Loucy (cell line): Measurements from ENCODE around the gene ZNF57.
A peak's percentile ranks its signal among the peaks of the same experiment; 100 is the strongest.

Experiments used
- H2AFZ ChIP-seq: fragments of 200-600 bp; sonication (generic); 2 replicates; pipeline ENCODE4 v1.6.0; 2016; ENCODE audit warnings: antibody characterized with exemption, mild to moderate bottlenecking, low read length, moderate library complexity
- H3F3A ChIP-seq: fragments of 200-600 bp; 2 replicates; pipeline ENCODE4 v1.6.0; 2016; ENCODE audit warnings: antibody characterized with exemption, low read depth, mild to moderate bottlenecking
- H3K27me3 ChIP-seq: fragments of 200-600 bp; sonication (generic); 2 replicates; pipeline ENCODE4 v1.6.1; 2014; ENCODE audit warnings: low read length, mild to moderate bottlenecking; ENCODE audit not compliant: insufficient read depth, poor library complexity, severe bottlenecking
- H3K36me3 ChIP-seq: fragments of 200-600 bp; sonication (generic); 2 replicates; pipeline ENCODE4 v1.6.1; 2016; ENCODE audit warnings: low read length; ENCODE audit not compliant: insufficient read depth
- H3K4me1 ChIP-seq: fragments of 200-600 bp; sonication (generic); 2 replicates; pipeline ENCODE4 v1.5.1; 2014; ENCODE audit warnings: low read length, mild to moderate bottlenecking; ENCODE audit not compliant: insufficient read depth, poor library complexity, severe bottlenecking
- H3K4me2 ChIP-seq: fragments of 200-600 bp; sonication (generic); 2 replicates; pipeline ENCODE4 v1.6.0; 2014; ENCODE audit warnings: antibody characterized with exemption, low read length, low read depth, mild to moderate bottlenecking; ENCODE audit not compliant: poor library complexity, severe bottlenecking
- H3K4me3 ChIP-seq: fragments of 200-600 bp; sonication (generic); 2 replicates; pipeline ENCODE4 v1.5.1; 2014; ENCODE audit warnings: low read length, mild to moderate bottlenecking, mixed read lengths; ENCODE audit not compliant: poor library complexity, severe bottlenecking
- H3K79me2 ChIP-seq: fragments of 200-600 bp; sonication (generic); 2 replicates; pipeline ENCODE4 v1.6.1; 2014; ENCODE audit warnings: low read length; ENCODE audit not compliant: insufficient read depth
- H3K9ac ChIP-seq: fragments of 200-600 bp; sonication (generic); 2 replicates; pipeline ENCODE4 v1.6.0; 2014; ENCODE audit warnings: mild to moderate bottlenecking, low read depth, low read length, moderate library complexity; ENCODE audit not compliant: poor library complexity, severe bottlenecking
- H3K9me2 ChIP-seq: fragments of 200-600 bp; sonication (generic); replicated peaks from 2 replicates; pipeline ENCODE4 v1.6.1; 2016; ENCODE audit warnings: low read depth, low read length, mixed read lengths
- H3K9me3 ChIP-seq: fragments of 200-600 bp; sonication (generic); 2 replicates; pipeline ENCODE4 v1.6.1; 2014; ENCODE audit warnings: mild to moderate bottlenecking, antibody characterized with exemption, low read length, low read depth; ENCODE audit not compliant: insufficient read depth
- H4K20me1 ChIP-seq: fragments of 200-600 bp; sonication (generic); 2 replicates; pipeline ENCODE4 v1.6.0; 2014; ENCODE audit warnings: antibody characterized with exemption, low read length, mild to moderate bottlenecking; ENCODE audit not compliant: insufficient read depth, poor library complexity, severe bottlenecking
- CTCF ChIP-seq: fragments of 200-600 bp; sonication (generic); conservative IDR thresholded peaks from 2 replicates; pipeline ENCODE4 v1.5.1; 2014; ENCODE audit warnings: mild to moderate bottlenecking, antibody characterized with exemption, low read length
- EZH2phosphoT487 ChIP-seq: fragments of 200-600 bp; IDR thresholded peaks from 2 replicates; pipeline ENCODE4 v1.6.1; 2018; ENCODE audit warnings: antibody characterized with exemption, mild to moderate bottlenecking, moderate library complexity, borderline replicate concordance

ZNF57 gene

DNA sequence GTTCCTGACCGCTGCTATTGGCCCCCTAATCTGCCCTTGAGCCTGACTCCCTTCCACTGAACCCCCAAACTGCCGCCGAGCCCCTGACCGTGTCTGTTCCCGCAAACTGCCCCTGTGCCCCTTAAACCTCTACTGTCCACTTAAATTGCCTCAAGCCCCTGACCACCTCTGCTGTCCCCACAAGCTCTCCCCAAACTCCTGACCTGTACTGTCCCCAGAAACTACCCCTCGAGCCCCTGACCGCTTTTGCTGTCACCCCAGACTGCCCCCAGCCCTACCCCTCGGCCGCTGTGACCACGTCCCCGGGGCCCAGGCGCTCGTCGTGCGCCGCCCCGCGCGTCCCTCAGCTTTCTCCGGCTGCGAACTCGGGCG lies 43.7 kb downstream of the ZNF57 start:
- H2AFZ ChIP-seq, result peak overlapping the region; percentile 79
- H3F3A ChIP-seq, result no peaks in the 10 kb centered on the region

GRCh38 chr19:2944775-2945574 lies 44.2 kb downstream of the ZNF57 start, which contains the start of gene ZNF77:
Gene ZNF77 (minus strand): TSS chr19:2944971. CDS start chr19:2944840, 131 bp downstream.
- Histone ChIP-seq H3F3A (no peaks in the 10 kb centered on the region), H3K9me3 (no peaks in the 10 kb centered on the region), H3K9ac (peak within 1 kb of the TSS; percentile 76), H3K27me3 (no peaks in the 10 kb centered on the region), H3K4me3 (peak within 1 kb of the TSS; percentile 84), H2AFZ (peak within 1 kb of the TSS; percentile 89), H4K20me1 (no peaks in the 10 kb centered on the region), H3K36me3 (no peaks in the 10 kb centered on the region), H3K9me2 (no peaks in the 10 kb centered on the region), H3K79me2 (peaks cover 19% of the 10 kb centered on the region), H3K4me1 (peaks cover 20% of the 10 kb centered on the region), H3K4me2 (peak within 1 kb of the TSS; percentile 81)
- no peak for TF ChIP-seq EZH2phosphoT487
- no peak for TF ChIP-seq CTCF

More for the DNA sequence above, 43.7 kb downstream of the ZNF57 start:
- Histone ChIP-seq H4K20me1 (no peaks in the 10 kb centered on the region), H3K9me2 (no peaks in the 10 kb centered on the region), H3K27me3 (no peaks in the 10 kb centered on the region), H3K4me1 (peaks cover 18% of the 10 kb centered on the region), H3K36me3 (no peaks in the 10 kb centered on the region), H3K4me2 (peak overlapping the region; percentile 81), H3K79me2 (peaks cover 14% of the 10 kb centered on the region), H3K9ac (peak overlapping the region; percentile 76), H3K4me3 (peak overlapping the region; percentile 84), H3K9me3 (no peaks in the 10 kb centered on the region)
- no peak for TF ChIP-seq EZH2phosphoT487
- TF ChIP-seq CTCF, result no peak

- no peaks in the 10 kb centered on the region for H3K36me3 ChIP-seq
- H3K27me3 ChIP-seq, result no peaks in the 10 kb centered on the region
- H3K4me1 ChIP-seq, result peaks cover 20% of the 10 kb centered on the region
- H3K4me3 ChIP-seq, result peak overlapping the region; percentile 84
- H3K9ac ChIP-seq, result peak overlapping the region; percentile 49
- H3K4me2 ChIP-seq, result peak overlapping the region; percentile 64
- H3K9me2 ChIP-seq, result no peaks in the 10 kb centered on the region
- H2AFZ ChIP-seq, result peak overlapping the region; percentile 89
- H4K20me1 ChIP-seq, result no peaks in the 10 kb centered on the region
- no peaks in the 10 kb centered on the region for H3K9me3 ChIP-seq
- H3K79me2 ChIP-seq, result peaks cover 21% of the 10 kb centered on the region
- TF ChIP-seq EZH2phosphoT487 (no peak), CTCF (no peak)
- no peaks in the 10 kb centered on the region for H3F3A ChIP-seq
Measured at GRCh38 chr19:2945575-2946184, 45.0 kb downstream of the ZNF57 start.
